Measurements from ENCODE around the gene KCNQ1. TPM values are rescaled to one million over a fixed set of nuclear protein-coding genes. Genes with fewer than 3 reads are reported as not detected.

KCNQ1 gene
- total RNA-seq, 3 donors from 2014 or later = 3.6 to 6.2 (median 5.1) TPM

GRCh38 chr11:2667940-2668339 is 223.1 kb downstream of the KCNQ1 start:
- H3K27ac ChIP-seq = no peak overlapping the region
- no peak overlapping the region for H3K4me3 ChIP-seq
- no peak for TF ChIP-seq POLR2A (IDR thresholded peaks at IDR 0.05)
- TF ChIP-seq POLR2AphosphoS5 (IDR thresholded peaks at IDR 0.05) = no peak
- no peak for TF ChIP-seq CTCF (IDR thresholded peaks at IDR 0.05)
- no peaks in the 10 kb centered on the region for H3K4me1 ChIP-seq
- no peak for DNase-seq (ENCODE audit: low spot score in 2 of 2)
- no peaks in the 10 kb centered on the region for H3K27me3 ChIP-seq
- intact Hi-C loops (cut with DNase I; ENCODE audit: low total_unique reads) = no loop called here
- H3K9me3 ChIP-seq = peaks cover 0 to 6% of the 10 kb centered on the region in 2 donors
- H3K36me3 ChIP-seq = no peaks in the 10 kb centered on the region

GRCh38 chr11:2668876-2669275 is 224.1 kb downstream of the KCNQ1 start:
- Histone ChIP-seq H3K27me3 (no peaks in the 10 kb centered on the region), H3K27ac (no peak overlapping the region), H3K4me1 (peaks cover 2% of the 10 kb centered on the region in 2 donors), H3K36me3 (no peaks in the 10 kb centered on the region), H3K9me3 (peaks cover 0 to 6% of the 10 kb centered on the region in 2 donors), H3K4me3 (no peak overlapping the region)
- TF ChIP-seq POLR2AphosphoS5 (IDR thresholded peaks at IDR 0.05) (no peak), CTCF (IDR thresholded peaks at IDR 0.05) (no peak), POLR2A (IDR thresholded peaks at IDR 0.05) (no peak)
- intact Hi-C loops (cut with DNase I; ENCODE audit: low total_unique reads) = no loop called here
- DNase-seq (ENCODE audit: low spot score in 2 of 2) = no peak

- TF ChIP-seq CTCF (IDR thresholded peaks at IDR 0.05) (no peak), POLR2AphosphoS5 (IDR thresholded peaks at IDR 0.05) (no peak), POLR2A (IDR thresholded peaks at IDR 0.05) (no peak)
- peaks cover 6 to 8% of the 10 kb centered on the region in 2 donors for H3K4me1 ChIP-seq
- DNase-seq (ENCODE audit: low spot score in 2 of 2) = peak; percentile 5 to 12
- H3K9me3 ChIP-seq = no peaks in the 10 kb centered on the region
- H3K27me3 ChIP-seq = no peaks in the 10 kb centered on the region
- intact Hi-C loops (cut with DNase I; ENCODE audit: low total_unique reads) = no loop called here
- H3K4me3 ChIP-seq = no peak overlapping the region
- no peak overlapping the region for H3K27ac ChIP-seq
- no peaks in the 10 kb centered on the region for H3K36me3 ChIP-seq
Measured at GRCh38 chr11:2669634-2670469, 225.0 kb downstream of the KCNQ1 start.

GRCh38 chr11:2670541-2671100 is 225.8 kb downstream of the KCNQ1 start:
- Histone ChIP-seq H3K27ac (no peak overlapping the region), H3K36me3 (no peaks in the 10 kb centered on the region), H3K9me3 (no peaks in the 10 kb centered on the region), H3K4me3 (no peak overlapping the region), H3K27me3 (no peaks in the 10 kb centered on the region), H3K4me1 (peaks cover 6 to 8% of the 10 kb centered on the region in 2 donors)
- intact Hi-C loops (cut with DNase I; ENCODE audit: low total_unique reads) = no loop called here
- TF ChIP-seq POLR2AphosphoS5 (IDR thresholded peaks at IDR 0.05) = no peak
- no peak for TF ChIP-seq CTCF (IDR thresholded peaks at IDR 0.05)
- no peak for TF ChIP-seq POLR2A (IDR thresholded peaks at IDR 0.05)
- peak; percentile 4 to 17 for DNase-seq (ENCODE audit: low spot score in 2 of 2)

- no peaks in the 10 kb centered on the region for H3K27me3 ChIP-seq
- DNase-seq (ENCODE audit: low spot score in 2 of 2) = peak in 1 of 2 donors; percentile 12
- TF ChIP-seq POLR2AphosphoS5 (IDR thresholded peaks at IDR 0.05) (no peak), POLR2A (IDR thresholded peaks at IDR 0.05) (no peak), CTCF (IDR thresholded peaks at IDR 0.05) (no peak)
- no peak overlapping the region for H3K27ac ChIP-seq
- no peak overlapping the region for H3K4me3 ChIP-seq
- H3K9me3 ChIP-seq = no peaks in the 10 kb centered on the region
- peaks cover 8 to 10% of the 10 kb centered on the region in 2 donors for H3K4me1 ChIP-seq
- intact Hi-C loops (cut with DNase I; ENCODE audit: low total_unique reads) = no loop called here
- H3K36me3 ChIP-seq = no peaks in the 10 kb centered on the region
Measured at GRCh38 chr11:2671748-2672147, 226.9 kb downstream of the KCNQ1 start.
